ENCODE data around the gene UBE2G2. TPM values are rescaled to one million over a fixed set of nuclear protein-coding genes. Genes with fewer than 3 reads are reported as not detected.

UBE2G2 gene
- total RNA-seq, 1 experiment from 2014 or later, result 121 TPM

DNA sequence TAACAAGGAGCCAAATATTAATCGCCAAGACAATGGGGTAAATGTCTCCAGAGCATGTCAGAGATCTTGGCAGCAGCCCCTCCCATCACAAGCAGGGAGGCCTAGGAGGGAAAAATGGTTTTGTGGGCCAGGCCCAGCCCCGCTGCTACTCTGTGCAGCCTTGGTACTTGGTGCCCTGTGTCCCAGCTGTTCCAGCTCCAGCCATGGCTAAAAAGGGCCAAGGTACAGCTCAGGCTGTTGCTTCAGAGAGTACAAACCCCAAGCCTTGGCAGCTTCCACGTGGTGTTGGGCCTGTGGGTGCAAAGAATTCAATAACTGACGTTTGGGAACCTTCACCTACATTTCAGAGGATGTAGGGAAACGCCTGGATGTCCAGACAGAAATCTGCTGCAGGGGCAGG lies 10.4 kb downstream of the UBE2G2 start:
- Mint-ChIP-seq H3K4me1 (peaks cover 11 to 20% of the 10 kb centered on the region in 2 experiments; a peak in 3 of 4 replicates), H3K27ac (peak overlapping the region in 1 of 3 experiments; percentile 44; a peak in 1 of 7 replicates), H3K27me3 (ENCODE audit: low read depth) (no peaks in the 10 kb centered on the region), H3K4me3 (no peak overlapping the region), H3K36me3 (ENCODE audit: insufficient read depth in 1 of 3, low read depth in 3 of 3) (peaks cover 25 to 48% (median 33%) of the 10 kb centered on the region in 3 experiments; a peak in 6 of 7 replicates), H3K9me3 (no peaks in the 10 kb centered on the region; a peak in 1 of 5 replicates)
- Histone ChIP-seq H3K27ac (ENCODE audit: insufficient read length, low read depth, low read length) (no peak overlapping the region), H3K79me2 (ENCODE audit: insufficient read depth, low read length) (peaks cover 16% of the 10 kb centered on the region; the same call in 1 of the 2 replicates), H2BK12ac (ENCODE audit: insufficient read length, low read depth, low read length) (no peak overlapping the region), H4K91ac (ENCODE audit: insufficient read length, low read depth, low read length) (no peak overlapping the region), H2BK120ac (ENCODE audit: low read depth, low read length, poor library complexity, severe bottlenecking) (no peak overlapping the region), H3K23ac (ENCODE audit: insufficient read length, low read depth, low read length) (no peak overlapping the region), H3T11ph (ENCODE audit: low read length) (no peak overlapping the region), H3K23me2 (ENCODE audit: insufficient read length, low read depth, low read length, poor library complexity, severe bottlenecking) (no peaks in the 10 kb centered on the region), H3K4me1 (ENCODE audit: insufficient read depth, low read length) (no peaks in the 10 kb centered on the region; the same call in 1 of the 2 replicates), H3K18ac (ENCODE audit: insufficient read length, low read depth, low read length) (no peak overlapping the region), H3K9ac (ENCODE audit: extremely low read depth, insufficient read length, low read length) (no peak overlapping the region), H2BK15ac (ENCODE audit: low read depth, low read length) (no peak overlapping the region), H2AK5ac (ENCODE audit: insufficient read length, low read length) (no peak overlapping the region), H2AFZ (ENCODE audit: low read length) (no peak overlapping the region), H4K5ac (ENCODE audit: insufficient read length, low read depth, low read length) (no peak overlapping the region), H4K20me1 (ENCODE audit: control insufficient read depth, insufficient read depth, insufficient read length) (no peaks in the 10 kb centered on the region), H4K8ac (replicated peaks; ENCODE audit: insufficient read length, low read depth, low read length) (no peak overlapping the region), H2BK20ac (ENCODE audit: low read depth, low read length, poor library complexity, severe bottlenecking) (no peak overlapping the region), H3K79me1 (ENCODE audit: insufficient read depth, low read depth, low read length, poor library complexity, severe bottlenecking) (peaks cover 12% of the 10 kb centered on the region), H3K9me3 (ENCODE audit: control insufficient read depth, low read depth, low read length) (no peaks in the 10 kb centered on the region), H3K4ac (ENCODE audit: low read depth, low read length) (no peak overlapping the region), H3K56ac (ENCODE audit: insufficient read length, low read depth, low read length) (no peak overlapping the region), H3K27me3 (ENCODE audit: insufficient read depth, low read length) (no peaks in the 10 kb centered on the region), H2BK5ac (ENCODE audit: insufficient read length, low read length) (no peak overlapping the region), H3K4me2 (ENCODE audit: insufficient read depth, insufficient read length, low read length) (no peak overlapping the region), H3K14ac (ENCODE audit: insufficient read depth, low read length) (no peak overlapping the region)
- no peak for TF ChIP-seq CTCF (conservative IDR thresholded peaks at IDR 0.05)
- no CpG with 5 or more reads among the region's 5 CpGs for WGBS (ENCODE audit: extremely low coverage, insufficient read length, low lambda C conversion rate)
- DNase-seq, result no peak

Data from H9 (cell line).